Activated T-helper 1 cell treated with anti-CD3 and anti-CD28 coated beads, Interleukin-12 subunit alpha, Interleukin-12 subunit beta, Interleukin-2, Interleukin-4 antibody, amounts not matched to agents 30 ng/mL and 10 ng/mL and 1 ng/mL, durations not matched to agents 14 hours and 24 hours and 36 hours (primary cell): ENCODE data around the gene HGS. TPM values are rescaled to one million over a fixed set of nuclear protein-coding genes. Genes with fewer than 3 reads are reported as not detected.

Source experiments
- DNase-seq: peaks from one replicate; pipeline ENCODE4 v3.0.0; 2021; ENCODE audit warnings: low spot score
- H3K27ac Mint-ChIP-seq: one replicate; pipeline ENCODE4 v1.8.0; 2021; ENCODE audit warnings: mild to moderate bottlenecking, mixed read lengths
- H3K27me3 Mint-ChIP-seq: one replicate; pipeline ENCODE4 v1.8.0; 2022; ENCODE audit warnings: mild to moderate bottlenecking, moderate library complexity, mixed read lengths; ENCODE audit not compliant: insufficient read depth
- H3K36me3 Mint-ChIP-seq: one replicate; pipeline ENCODE4 v1.8.0; 2021; ENCODE audit warnings: low read depth, mixed read lengths
- H3K4me1 Mint-ChIP-seq: one replicate; pipeline ENCODE4 v1.8.0; 2021; ENCODE audit warnings: low read depth, mixed read lengths
- H3K4me3 Mint-ChIP-seq: one replicate; pipeline ENCODE4 v1.8.0; 2021; ENCODE audit warnings: mild to moderate bottlenecking, moderate library complexity, mixed read lengths
- H3K9me3 Mint-ChIP-seq: one replicate; pipeline ENCODE4 v1.8.0; 2021; ENCODE audit warnings: mixed read lengths
- intact Hi-C: fragments of 100-400 bp; cut with micrococcal nuclease; formaldehyde crosslinking; loops from one replicate; pipeline ENCODE4 v1.15.1; 2024
- total RNA-seq: library from RNA; stranded (reverse); gene quantifications from 2 replicates; pipeline ENCODE4 v1.2.3, GENCODE V29; 2022

HGS gene
- total RNA-seq, 1 donor from 2014 or later = 144 TPM

GRCh38 chr17:81706757-81707624, 23.2 kb downstream of the HGS start:
- H3K27ac Mint-ChIP-seq = peak overlapping the region; percentile 12
- intact Hi-C loops = no loop called here
- DNase-seq = no peak
- H3K36me3 Mint-ChIP-seq = peaks cover 41% of the 10 kb centered on the region
- H3K27me3 Mint-ChIP-seq = no peaks in the 10 kb centered on the region
- H3K4me3 Mint-ChIP-seq = no peak overlapping the region
- H3K4me1 Mint-ChIP-seq = peaks cover 23% of the 10 kb centered on the region
- no peaks in the 10 kb centered on the region for H3K9me3 Mint-ChIP-seq

DNA sequence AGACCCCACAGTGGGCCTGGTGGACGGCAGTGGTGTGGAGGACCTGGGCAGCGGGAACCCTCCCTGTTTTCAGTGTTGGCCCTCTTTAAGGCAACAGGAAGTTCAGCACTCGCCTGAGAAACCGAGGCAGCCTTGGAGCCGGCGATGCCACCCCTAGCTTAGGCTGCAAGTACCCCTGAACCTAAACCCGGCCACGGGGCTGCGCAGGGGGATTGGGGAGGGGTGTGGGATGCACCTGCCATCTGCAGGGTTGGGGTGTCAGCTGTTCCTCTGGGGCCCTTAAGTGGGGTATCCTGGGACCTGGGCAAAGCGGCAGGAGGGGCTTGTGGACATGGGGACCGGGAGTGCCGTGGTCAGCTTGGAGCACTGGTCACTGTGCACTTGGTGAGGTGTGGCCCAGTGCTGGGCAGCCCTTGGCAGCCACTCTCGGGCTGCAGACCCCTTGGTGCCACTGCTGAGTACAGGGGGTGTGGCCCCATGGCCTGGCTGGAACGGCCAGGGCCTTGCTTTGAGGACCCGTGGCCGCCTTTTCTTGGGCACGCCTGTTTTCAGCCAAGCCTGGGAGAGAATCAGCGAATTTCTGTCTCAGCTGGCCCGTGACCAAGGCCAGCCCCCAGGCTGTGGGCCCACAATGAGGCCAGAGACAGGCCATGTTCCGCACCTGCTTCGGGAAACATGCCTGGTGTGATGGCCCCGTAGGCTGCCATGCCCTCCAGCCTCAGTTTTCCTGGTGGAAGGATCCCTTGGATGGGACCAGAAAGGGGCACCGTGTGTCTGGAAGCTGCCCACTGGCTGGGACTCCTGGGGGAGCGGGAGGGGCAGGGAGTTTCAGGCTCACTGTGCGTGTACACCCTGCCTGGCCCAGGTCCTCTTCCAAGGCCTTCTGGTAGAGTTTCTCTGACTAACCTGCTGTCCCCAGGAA, 24.2 kb downstream of the HGS start:
- Mint-ChIP-seq H3K27ac (no peak overlapping the region), H3K4me1 (peaks cover 20% of the 10 kb centered on the region), H3K36me3 (peaks cover 33% of the 10 kb centered on the region), H3K27me3 (no peaks in the 10 kb centered on the region), H3K9me3 (no peaks in the 10 kb centered on the region), H3K4me3 (no peak overlapping the region)
- no peak for DNase-seq
- intact Hi-C loops = no loop called here

GRCh38 chr17:81708739-81709185, 25.0 kb downstream of the HGS start:
- intact Hi-C loops = no loop called here
- Mint-ChIP-seq H3K9me3 (no peaks in the 10 kb centered on the region), H3K27me3 (no peaks in the 10 kb centered on the region), H3K4me1 (peaks cover 24% of the 10 kb centered on the region), H3K36me3 (peaks cover 33% of the 10 kb centered on the region), H3K27ac (no peak overlapping the region), H3K4me3 (no peak overlapping the region)
- DNase-seq = no peak

DNA sequence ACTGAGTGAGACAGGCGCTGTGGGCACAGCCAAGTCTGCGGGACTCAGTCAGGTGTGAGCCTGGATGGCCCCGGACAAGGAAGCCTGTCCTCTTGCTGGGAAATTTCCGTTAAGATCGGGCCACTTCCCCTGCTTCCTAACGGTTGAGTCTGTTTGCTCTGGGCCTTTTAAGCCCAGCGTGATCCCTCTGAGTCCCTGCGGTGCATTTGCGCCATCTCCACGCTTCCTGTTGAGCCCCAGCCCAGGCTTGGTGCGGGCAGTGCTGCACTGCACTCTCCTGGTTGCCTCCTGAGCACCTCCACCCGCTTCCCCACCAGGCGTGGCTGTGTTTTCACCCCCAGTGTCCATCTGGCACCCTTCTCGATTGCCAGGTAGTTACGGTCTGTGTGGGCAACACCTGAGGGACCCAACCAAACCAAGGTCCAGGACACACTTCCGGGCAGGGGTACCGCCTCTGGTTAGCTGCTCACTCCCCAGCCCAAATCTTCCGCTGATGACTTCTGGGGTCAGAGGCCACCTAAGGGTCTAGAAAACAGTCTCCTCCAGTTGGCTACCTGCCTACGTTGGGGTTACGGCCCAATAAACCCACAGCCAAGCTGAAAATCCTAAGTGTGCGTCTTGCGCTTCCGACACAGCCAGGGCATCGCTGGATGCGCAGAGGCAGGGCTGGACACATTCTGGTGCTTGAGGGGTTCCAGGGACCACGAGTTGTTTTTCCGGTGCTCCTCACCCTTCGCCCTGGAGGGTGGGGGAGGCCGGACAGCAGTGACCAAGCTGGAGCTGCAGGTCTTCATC, 26.9 kb downstream of the HGS start:
- H3K27ac Mint-ChIP-seq = peak overlapping the region; percentile 48
- no peak for DNase-seq
- H3K4me1 Mint-ChIP-seq = peaks cover 15% of the 10 kb centered on the region
- no peaks in the 10 kb centered on the region for H3K9me3 Mint-ChIP-seq
- H3K27me3 Mint-ChIP-seq = no peaks in the 10 kb centered on the region
- intact Hi-C loops = loop anchor here (1.0 to 5.0 kb wide), 2 partner anchors 27 to 312 kb away; partner anchors contain the start of genes ARL16, CENPX and LRRC45
- peak overlapping the region; percentile 80 for H3K4me3 Mint-ChIP-seq
- peaks cover 23% of the 10 kb centered on the region for H3K36me3 Mint-ChIP-seq

- Mint-ChIP-seq H3K9me3 (no peaks in the 10 kb centered on the region), H3K27me3 (no peaks in the 10 kb centered on the region), H3K4me3 (peak within 1 kb of the TSS; percentile 90), H3K27ac (peak within 1 kb of the TSS; percentile 79), H3K4me1 (peaks cover 13% of the 10 kb centered on the region), H3K36me3 (peaks cover 12% of the 10 kb centered on the region)
- DNase-seq = peak; percentile 81
- intact Hi-C loops = loop anchor here (1.0 to 5.0 kb wide), 5 partner anchors 9 to 310 kb away; partner anchors contain the start of genes ARL16, CENPX, LRRC45 and MRPL12
Measured at GRCh38 chr17:81711814-81712467, 28.1 kb downstream of the HGS start, which contains the start of gene SLC25A10. Gene SLC25A10 (plus strand): TSS chr17:81712284. CDS start chr17:81712427, 143 bp downstream.

DNA sequence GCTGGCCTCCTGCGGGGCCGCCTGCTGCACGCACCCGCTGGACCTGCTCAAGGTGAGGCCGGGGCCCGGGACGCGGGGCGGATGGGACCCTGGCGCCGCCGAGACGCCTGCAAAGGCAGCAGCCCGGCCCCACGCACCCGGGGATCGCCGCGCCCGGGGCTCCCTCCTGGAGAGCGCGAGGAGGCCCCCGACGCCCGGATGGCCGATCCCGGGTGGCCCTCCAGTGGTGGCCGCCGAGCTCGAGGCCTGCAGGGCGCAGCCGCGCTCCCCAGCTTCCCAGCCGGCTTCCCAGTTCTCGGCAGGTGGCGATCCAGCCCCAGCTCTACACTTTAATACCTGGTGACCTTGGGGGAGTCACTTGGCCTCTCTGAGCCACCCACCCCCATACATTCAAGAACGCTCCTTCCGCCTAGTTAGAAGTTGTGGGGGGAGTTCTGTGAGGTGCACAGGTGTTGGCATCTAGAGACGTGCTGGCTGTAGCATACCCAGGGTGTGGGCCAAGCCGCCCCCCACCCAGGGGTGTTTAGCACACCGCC, 28.7 kb downstream of the HGS start:
- Mint-ChIP-seq H3K27me3 (no peaks in the 10 kb centered on the region), H3K36me3 (peaks cover 9% of the 10 kb centered on the region), H3K27ac (peak overlapping the region; percentile 79), H3K9me3 (no peaks in the 10 kb centered on the region), H3K4me3 (peak overlapping the region; percentile 90), H3K4me1 (peaks cover 13% of the 10 kb centered on the region)
- DNase-seq = no peak
- intact Hi-C loops = loop anchor here (1.0 to 5.0 kb wide), 4 partner anchors 9 to 310 kb away; partner anchors contain the start of genes CENPX, LRRC45, MRPL12 and P4HB

GRCh38 chr17:81713004-81713555, 29.3 kb downstream of the HGS start:
- intact Hi-C loops = loop anchor here (5.0 kb wide), 1 partner anchor 309 kb away; the partner anchor contains the start of genes CENPX and LRRC45
- H3K4me1 Mint-ChIP-seq = peaks cover 13% of the 10 kb centered on the region
- peak overlapping the region; percentile 79 for H3K27ac Mint-ChIP-seq
- peak overlapping the region; percentile 90 for H3K4me3 Mint-ChIP-seq
- H3K9me3 Mint-ChIP-seq = no peaks in the 10 kb centered on the region
- H3K27me3 Mint-ChIP-seq = no peaks in the 10 kb centered on the region
- DNase-seq = no peak
- H3K36me3 Mint-ChIP-seq = peaks cover 9% of the 10 kb centered on the region

GRCh38 chr17:81713556-81714411, 30.0 kb downstream of the HGS start:
- no peaks in the 10 kb centered on the region for H3K27me3 Mint-ChIP-seq
- no peak for DNase-seq
- peaks cover 8% of the 10 kb centered on the region for H3K36me3 Mint-ChIP-seq
- H3K9me3 Mint-ChIP-seq = no peaks in the 10 kb centered on the region
- intact Hi-C loops = loop anchor here (5.0 kb wide), 1 partner anchor 309 kb away; the partner anchor contains the start of genes CENPX and LRRC45
- H3K27ac Mint-ChIP-seq = no peak overlapping the region
- peak overlapping the region; percentile 90 for H3K4me3 Mint-ChIP-seq
- peaks cover 13% of the 10 kb centered on the region for H3K4me1 Mint-ChIP-seq

DNA sequence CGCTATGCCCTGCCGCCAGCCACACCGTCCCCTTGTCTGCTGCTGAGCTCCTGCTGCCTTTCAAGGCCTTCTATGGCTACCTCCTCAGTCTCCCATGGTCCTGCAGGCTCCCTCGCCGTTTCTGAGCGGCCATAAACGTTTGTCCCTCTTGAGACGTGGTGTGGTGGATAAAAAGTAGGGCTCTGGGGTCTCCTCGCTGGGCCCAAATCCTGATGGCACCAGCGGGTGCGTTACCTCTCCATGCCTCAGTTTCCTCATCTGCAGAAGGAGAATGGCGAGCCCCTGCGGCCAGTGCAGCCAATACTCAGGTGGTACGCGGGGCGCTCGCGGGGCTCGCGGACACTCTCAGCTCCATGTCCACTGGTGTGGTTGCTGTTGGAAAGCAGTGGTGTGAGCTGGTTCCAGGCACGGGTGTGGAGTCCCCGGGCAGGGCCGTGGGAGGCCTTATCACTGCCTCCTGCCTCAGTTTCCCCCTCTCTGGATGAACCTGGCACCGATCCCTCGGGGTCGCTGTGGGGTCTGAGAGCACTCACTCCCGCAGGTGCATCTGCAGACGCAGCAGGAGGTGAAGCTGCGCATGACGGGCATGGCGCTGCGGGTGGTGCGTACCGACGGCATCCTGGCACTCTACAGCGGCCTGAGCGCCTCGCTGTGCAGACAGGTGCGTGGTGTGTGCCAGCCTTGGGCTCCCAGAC, 30.7 kb downstream of the HGS start:
- no peaks in the 10 kb centered on the region for H3K9me3 Mint-ChIP-seq
- peaks cover 13% of the 10 kb centered on the region for H3K4me1 Mint-ChIP-seq
- peaks cover 5% of the 10 kb centered on the region for H3K36me3 Mint-ChIP-seq
- peak overlapping the region; percentile 26 for H3K4me3 Mint-ChIP-seq
- no peaks in the 10 kb centered on the region for H3K27me3 Mint-ChIP-seq
- no peak for DNase-seq
- intact Hi-C loops = loop anchor here (5.0 kb wide), 1 partner anchor 308 kb away; the partner anchor contains the start of genes CENPX and LRRC45
- no peak overlapping the region for H3K27ac Mint-ChIP-seq
